PFSK-1 (cell line): ENCODE results near the gene NDUFV1.

Experiments used
- FOXP2 ChIP-seq: optimal IDR thresholded peaks from 2 replicates; pipeline ENCODE3; 2011; ENCODE audit warnings: borderline replicate concordance, control low read depth, inconsistent platforms; ENCODE audit not compliant: insufficient read depth; ENCODE audit errors: extremely low read length, extremely low read depth
- POLR2AphosphoS5 ChIP-seq: IDR thresholded peaks from 2 replicates; pipeline ENCODE4 v1.6.1; 2012; ENCODE audit warnings: low read depth, mild to moderate bottlenecking, control low read depth, low read length, moderate library complexity
- REST ChIP-seq, 2 experiments: IDR thresholded peaks; 2 replicates each; pipeline versions ENCODE4 v1.6.1 to v1.8.0; 2011 to 2012; ENCODE audit warnings: low read depth in 2 of 2, low read length in 2 of 2, control low read depth in 1 of 2, inconsistent platforms in 1 of 2, mild to moderate bottlenecking in 1 of 2, moderate library complexity in 1 of 2; ENCODE audit not compliant: insufficient read depth in 1 of 2
- SIN3A ChIP-seq: IDR thresholded peaks from 2 replicates; pipeline ENCODE4 v1.6.1; 2012; ENCODE audit warnings: mild to moderate bottlenecking, low read length, moderate library complexity, borderline replicate concordance; ENCODE audit not compliant: insufficient read depth
- TAF1 ChIP-seq: IDR thresholded peaks from 2 replicates; pipeline ENCODE4 v1.6.1; 2012; ENCODE audit warnings: low read length, control low read depth, borderline replicate concordance; ENCODE audit not compliant: insufficient read depth

Gene NDUFV1

DNA sequence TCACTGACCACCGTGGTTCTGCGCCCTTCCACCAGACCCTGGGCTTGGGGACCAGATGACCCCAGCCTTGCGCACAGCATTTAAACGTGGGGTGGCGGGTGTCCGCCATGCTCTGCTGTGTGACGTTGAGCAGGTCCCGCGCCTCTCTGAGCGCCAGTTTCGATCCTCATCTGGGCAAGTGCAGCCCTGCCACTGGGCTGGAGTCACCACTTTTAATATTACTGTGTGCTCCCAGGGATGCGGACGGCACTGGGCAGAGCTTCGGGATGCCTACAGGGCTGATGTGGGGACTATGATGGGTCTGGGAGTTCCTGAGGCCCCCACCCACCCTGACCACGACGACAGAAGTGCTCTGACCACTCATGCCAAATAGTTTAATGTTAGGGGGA lies 24.2 kb downstream of the NDUFV1 start:
- TF ChIP-seq FOXP2 (no peak), POLR2AphosphoS5 (no peak), SIN3A (no peak), TAF1 (peak; percentile 25; the same call in 1 of the 2 replicates), REST (IDR thresholded peaks at IDR 0.05; ENCODE audit: insufficient read depth in 1 of 2, low read depth in 2 of 2, low read length in 2 of 2) (no peak)

- TF ChIP-seq SIN3A (no peak), REST (IDR thresholded peaks at IDR 0.05; ENCODE audit: insufficient read depth in 1 of 2, low read depth in 2 of 2, low read length in 2 of 2) (no peak), FOXP2 (no peak), POLR2AphosphoS5 (no peak), TAF1 (no peak)
These were observed 24.7 kb downstream of the NDUFV1 start for GRCh38 chr11:67631411-67631810.

GRCh38 chr11:67631853-67632174 lies 25.1 kb downstream of the NDUFV1 start:
- TF ChIP-seq REST (IDR thresholded peaks at IDR 0.05; ENCODE audit: insufficient read depth in 1 of 2, low read depth in 2 of 2, low read length in 2 of 2), result no peak
- TF ChIP-seq POLR2AphosphoS5, result no peak
- TF ChIP-seq FOXP2, result no peak
- no peak for TF ChIP-seq SIN3A
- TF ChIP-seq TAF1, result no peak

GRCh38 chr11:67632175-67632981 lies 25.6 kb downstream of the NDUFV1 start:
- no peak for TF ChIP-seq TAF1
- no peak for TF ChIP-seq FOXP2
- no peak for TF ChIP-seq POLR2AphosphoS5
- TF ChIP-seq SIN3A, result no peak
- no peak for TF ChIP-seq REST (IDR thresholded peaks at IDR 0.05; ENCODE audit: insufficient read depth in 1 of 2, low read depth in 2 of 2, low read length in 2 of 2)
